Left lung (tissue), 10 donors: ENCODE measurements around the gene CEP152. TPM values are rescaled to one million over a fixed set of nuclear protein-coding genes. Genes with fewer than 3 reads are reported as not detected.

Source experiments
- ATAC-seq: fragments of 200-7000 bp; cut with Tn5 transposase; one replicate; pipeline ENCODE4 v1.9.1; 2020; ENCODE audit warnings: moderate library complexity
- DNase-seq, 4 donors: peaks; one replicate each; pipeline ENCODE4 v3.0.0-alpha.2; 2013 to 2020
- H3K27ac ChIP-seq, 2 donors: fragments of 200-600 bp; sonication (generic) in 1 of 2; one replicate each; pipeline versions ENCODE4 v1.5.0 to v1.8.0; 2020 to 2021
- H3K27me3 ChIP-seq, 2 donors: fragments of 200-600 bp; sonication (generic) in 1 of 2; one replicate each; pipeline versions ENCODE4 v1.5.0 to v1.8.0; 2020 to 2021
- H3K36me3 ChIP-seq, 2 donors: fragments of 200-600 bp; sonication (generic) in 1 of 2; one replicate each; pipeline versions ENCODE4 v1.5.0 to v1.8.0; 2020 to 2021
- H3K4me1 ChIP-seq, 2 donors: fragments of 200-600 bp; one replicate each; pipeline ENCODE4 v1.8.0; 2021
- H3K4me3 ChIP-seq, 2 donors: fragments of 200-600 bp; sonication (generic) in 1 of 2; one replicate each; pipeline versions ENCODE4 v1.5.0 to v1.8.0; 2020 to 2021; ENCODE audit warnings: mild to moderate bottlenecking in 1 of 2
- H3K9me3 ChIP-seq, 2 donors: fragments of 200-600 bp; sonication (generic) in 1 of 2; one replicate each; pipeline versions ENCODE4 v1.5.0 to v1.8.0; 2020 to 2021
- intact Hi-C, 2 donors: fragments of 100-400 bp; cut with DNase I; formaldehyde crosslinking; loops; one replicate each; pipeline versions ENCODE4 v1.11.2 to v1.14.2; 2022
- polyA plus RNA-seq, 6 donors: library from polyadenylated mRNA; unstranded; fragments of 120-200 nt; gene quantifications; one replicate each; pipeline ENCODE4 v1.2.1, GENCODE V29; 2013; ENCODE audit not compliant: insufficient read length in 6 of 6
- total RNA-seq, 2 donors: library from RNA; stranded (reverse); fragmentation: NEBNext Ultra II Directional; extraction: Animal tissue kit (Norgen Biotek cat#: 25700); gene quantifications; one replicate each; pipeline ENCODE4 v1.2.1, GENCODE V29; 2021
- TF ChIP-seq, protein P1 (sequence below), 2 donors: fragments of 200-600 bp; sonication (generic) in 1 of 2; IDR thresholded peaks; one replicate each; pipeline versions ENCODE4 v1.5.0 to v1.8.0; 2021; ENCODE audit warnings: antibody characterized with exemption in 2 of 2
- donor health status: DM: no; HTN: yes; CAD: no.
- donor health status: DM: no; HTN: no; CAD: no.

Gene CEP152
- total and polyA plus RNA-seq, 8 donors = 4.1 to 13.8 (median 9.8) TPM

DNA sequence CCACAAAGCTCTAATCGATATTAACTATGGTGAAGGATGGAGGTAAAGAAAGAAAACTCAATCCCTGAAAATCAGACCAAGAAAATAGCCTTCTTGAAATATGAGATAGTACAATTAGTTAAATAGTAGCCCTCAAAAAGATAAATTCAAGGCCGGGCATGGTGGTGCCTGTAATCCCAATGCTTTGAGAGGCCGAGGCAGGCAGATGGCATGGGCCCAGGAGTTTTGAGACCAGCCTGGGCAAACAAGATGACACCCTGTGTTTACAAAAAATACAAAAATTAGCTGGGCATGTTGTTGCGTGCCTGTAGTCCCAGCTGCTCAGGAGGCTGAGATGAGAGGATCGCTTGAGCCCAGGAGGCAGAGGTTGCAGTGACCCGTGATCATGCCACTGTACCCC lies 31.6 kb upstream of the CEP152 start:
- intact Hi-C loops = no loop called here
- Histone ChIP-seq H3K27ac (no peak overlapping the region), H3K27me3 (no peaks in the 10 kb centered on the region), H3K36me3 (no peaks in the 10 kb centered on the region), H3K4me3 (no peak overlapping the region), H3K9me3 (no peaks in the 10 kb centered on the region), H3K4me1 (no peaks in the 10 kb centered on the region)
- TF ChIP-seq, protein P1, sequence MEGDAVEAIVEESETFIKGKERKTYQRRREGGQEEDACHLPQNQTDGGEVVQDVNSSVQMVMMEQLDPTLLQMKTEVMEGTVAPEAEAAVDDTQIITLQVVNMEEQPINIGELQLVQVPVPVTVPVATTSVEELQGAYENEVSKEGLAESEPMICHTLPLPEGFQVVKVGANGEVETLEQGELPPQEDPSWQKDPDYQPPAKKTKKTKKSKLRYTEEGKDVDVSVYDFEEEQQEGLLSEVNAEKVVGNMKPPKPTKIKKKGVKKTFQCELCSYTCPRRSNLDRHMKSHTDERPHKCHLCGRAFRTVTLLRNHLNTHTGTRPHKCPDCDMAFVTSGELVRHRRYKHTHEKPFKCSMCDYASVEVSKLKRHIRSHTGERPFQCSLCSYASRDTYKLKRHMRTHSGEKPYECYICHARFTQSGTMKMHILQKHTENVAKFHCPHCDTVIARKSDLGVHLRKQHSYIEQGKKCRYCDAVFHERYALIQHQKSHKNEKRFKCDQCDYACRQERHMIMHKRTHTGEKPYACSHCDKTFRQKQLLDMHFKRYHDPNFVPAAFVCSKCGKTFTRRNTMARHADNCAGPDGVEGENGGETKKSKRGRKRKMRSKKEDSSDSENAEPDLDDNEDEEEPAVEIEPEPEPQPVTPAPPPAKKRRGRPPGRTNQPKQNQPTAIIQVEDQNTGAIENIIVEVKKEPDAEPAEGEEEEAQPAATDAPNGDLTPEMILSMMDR (IDR thresholded peaks at IDR 0.05) = no peak
- ATAC-seq (no peak), DNase-seq (no peak)

DNA sequence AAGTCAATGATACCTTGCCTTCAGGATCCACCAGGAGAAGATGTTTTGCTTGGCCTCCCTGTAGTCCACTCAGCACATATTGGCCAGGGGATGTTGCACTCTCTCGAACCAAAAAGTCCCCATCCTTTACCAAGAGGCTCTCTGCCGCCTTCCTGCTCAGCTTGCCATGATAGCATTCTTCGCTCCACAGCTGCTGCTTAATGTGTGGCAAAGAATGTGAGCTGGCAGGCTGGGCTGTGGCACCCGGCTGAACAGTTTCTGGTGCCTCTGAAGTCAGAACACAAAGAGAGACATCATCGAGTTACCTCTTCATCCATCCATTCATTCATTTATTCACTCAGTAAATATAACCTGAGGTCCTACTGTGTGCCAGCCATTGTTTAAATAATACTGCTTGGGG lies 23.9 kb upstream of the CEP152 start:
- Histone ChIP-seq H3K9me3 (peaks cover 0 to 15% of the 10 kb centered on the region in 2 donors), H3K27ac (no peak overlapping the region), H3K4me1 (no peaks in the 10 kb centered on the region), H3K36me3 (no peaks in the 10 kb centered on the region), H3K27me3 (no peaks in the 10 kb centered on the region), H3K4me3 (no peak overlapping the region)
- ATAC-seq (no peak), DNase-seq (no peak)
- intact Hi-C loops = no loop called here
- TF ChIP-seq, protein P1 (IDR thresholded peaks at IDR 0.05) = no peak

DNA sequence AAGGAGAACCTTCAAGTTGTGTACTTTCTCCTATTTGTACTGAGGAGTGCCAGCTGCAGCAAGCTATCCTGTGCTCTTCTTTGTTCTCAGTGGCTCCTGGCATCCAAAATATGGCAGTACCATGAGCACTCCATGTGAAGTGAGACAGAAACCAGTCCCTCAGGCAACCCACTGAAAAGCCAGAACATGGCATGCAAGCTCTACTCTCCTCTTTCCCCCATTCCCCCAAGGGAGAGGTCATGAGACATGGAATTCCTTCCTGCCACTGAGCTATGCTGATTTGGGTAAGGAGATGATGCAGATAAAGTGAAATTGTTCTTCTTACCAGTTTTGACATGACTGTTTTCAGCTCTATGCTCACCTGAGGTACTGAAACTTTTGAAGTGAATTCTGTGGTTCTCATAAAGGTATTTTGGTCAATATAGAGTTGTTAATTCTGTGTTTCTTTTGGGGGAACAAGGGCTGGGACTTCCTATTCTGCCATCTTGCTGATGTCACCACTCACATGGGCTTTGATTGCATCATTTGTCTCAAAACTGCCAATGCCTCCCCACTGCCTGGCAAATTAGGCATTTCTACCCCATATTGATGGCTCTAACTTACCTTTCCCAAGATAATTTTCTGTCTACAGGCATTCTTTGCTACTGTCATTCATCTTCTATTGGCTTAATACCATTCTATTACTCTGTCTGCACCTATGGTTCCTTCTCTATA lies 22.8 kb upstream of the CEP152 start:
- TF ChIP-seq, protein P1 (IDR thresholded peaks at IDR 0.05) = no peak
- H3K9me3 ChIP-seq = peaks cover 0 to 15% of the 10 kb centered on the region in 2 donors
- H3K27ac ChIP-seq = no peak overlapping the region
- no peaks in the 10 kb centered on the region for H3K36me3 ChIP-seq
- ATAC-seq = no peak
- H3K4me3 ChIP-seq = no peak overlapping the region
- no peaks in the 10 kb centered on the region for H3K27me3 ChIP-seq
- intact Hi-C loops = no loop called here
- no peaks in the 10 kb centered on the region for H3K4me1 ChIP-seq
- no peak for DNase-seq

DNA sequence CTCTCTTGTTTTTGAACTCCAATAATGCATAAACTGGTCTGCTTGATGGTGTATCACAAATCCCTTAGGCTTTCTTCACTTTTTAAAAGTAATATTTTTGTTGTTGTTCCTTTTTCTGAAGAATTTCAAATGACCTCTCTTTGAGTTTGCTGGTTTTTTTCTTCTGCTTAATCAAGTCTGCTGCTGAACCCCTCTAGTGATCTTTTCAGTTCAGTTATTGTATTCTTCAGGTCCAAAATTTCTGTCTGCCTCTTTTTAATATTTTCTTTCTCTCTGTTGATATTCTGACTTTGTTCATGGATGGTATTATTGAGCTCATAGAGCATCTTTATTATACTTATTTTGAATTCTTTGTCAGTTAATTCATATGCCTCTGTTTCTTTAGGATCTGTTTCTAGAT lies 21.8 kb upstream of the CEP152 start:
- Histone ChIP-seq H3K4me1 (no peaks in the 10 kb centered on the region), H3K4me3 (no peak overlapping the region), H3K27ac (no peak overlapping the region), H3K9me3 (peaks cover 0 to 15% of the 10 kb centered on the region in 2 donors), H3K27me3 (no peaks in the 10 kb centered on the region), H3K36me3 (no peaks in the 10 kb centered on the region)
- no peak for ATAC-seq
- intact Hi-C loops = no loop called here
- DNase-seq = no peak
- TF ChIP-seq, protein P1 (IDR thresholded peaks at IDR 0.05) = no peak

DNA sequence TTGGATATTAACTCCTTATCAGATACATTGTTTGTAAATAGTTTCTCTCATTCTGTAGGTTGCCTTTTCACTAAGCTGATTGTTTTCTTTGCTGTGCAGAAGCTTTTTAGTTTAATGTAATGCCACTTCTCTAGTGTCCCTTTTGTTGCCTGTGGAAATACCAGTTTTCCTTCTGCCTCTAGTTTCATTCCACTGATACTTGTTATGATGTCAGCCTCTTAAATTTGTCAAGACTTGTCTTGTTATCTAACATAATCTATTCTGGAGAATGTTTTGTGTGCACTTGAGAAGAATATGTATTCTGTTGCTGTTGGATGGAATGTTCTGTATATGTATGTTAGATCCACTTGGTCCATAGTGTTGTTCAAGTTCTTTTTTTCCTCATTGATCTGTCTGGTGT lies 18.0 kb upstream of the CEP152 start:
- no peak for DNase-seq

More for the DNA sequence above, 18.0 kb upstream of the CEP152 start:
- Histone ChIP-seq H3K36me3 (no peaks in the 10 kb centered on the region), H3K4me3 (no peak overlapping the region), H3K27ac (no peak overlapping the region), H3K9me3 (peaks cover 0 to 15% of the 10 kb centered on the region in 2 donors), H3K27me3 (no peaks in the 10 kb centered on the region), H3K4me1 (no peaks in the 10 kb centered on the region)
- intact Hi-C loops = no loop called here
- ATAC-seq = no peak
- TF ChIP-seq, protein P1 (IDR thresholded peaks at IDR 0.05) = no peak
